Adrenal gland (tissue), 12 donors: Measurements from ENCODE around the gene HAP1. TPM values are rescaled to one million over a fixed set of nuclear protein-coding genes. Genes with fewer than 3 reads are reported as not detected.

ENCODE experiments used
- DNase-seq, 7 donors: peaks; one replicate each; pipeline ENCODE4 v3.0.0-alpha.2; 2019 to 2020
- H3K27ac ChIP-seq, 5 donors: fragments of 200-600 bp; sonication (generic) in 4 of 5; 1 replicate in 3 of 5; 2 replicates in 2 of 5; pipeline versions ENCODE4 v1.5.1 to v1.8.0; 2016 to 2020; ENCODE audit warnings: mild to moderate bottlenecking in 1 of 5
- H3K27me3 ChIP-seq: fragments of 200-600 bp; 2 replicates; pipeline ENCODE4 v1.8.0; 2021
- H3K36me3 ChIP-seq, 2 donors: fragments of 200-600 bp; replicated peaks in 1 of 2; 1 replicate in 1 of 2; 2 replicates in 1 of 2; pipeline versions ENCODE4 v1.5.1 to v1.8.0; 2018 to 2022
- H3K4me1 ChIP-seq, 2 donors: fragments of 200-600 bp; replicated peaks in 1 of 2; 1 replicate in 1 of 2; 2 replicates in 1 of 2; pipeline versions ENCODE4 v1.5.1 to v1.8.0; 2018 to 2021
- H3K4me3 ChIP-seq, 4 donors: fragments of 200-600 bp; sonication (generic) in 3 of 4; one replicate each; pipeline ENCODE4 v1.5.1; 2016 to 2018
- H3K9me3 ChIP-seq, 3 donors: fragments of 200-600 bp; sonication (generic) in 1 of 3; replicated peaks in 1 of 3; 1 replicate in 2 of 3; 2 replicates in 1 of 3; pipeline versions ENCODE4 v1.5.1 to v1.8.0; 2016 to 2021
- CTCF ChIP-seq, 6 experiments: fragments of 450-650 bp in 4 of 6; fragments of 200-600 bp in 2 of 6; sonication (generic) in 1 of 6; IDR thresholded peaks; 1 replicate in 5 of 6; 2 replicates in 1 of 6; pipeline versions ENCODE4 v1.5.1 to v1.8.0; 2016 to 2021; ENCODE audit warnings: antibody characterized with exemption in 6 of 6, mild to moderate bottlenecking in 2 of 6, moderate library complexity in 1 of 6
- POLR2A ChIP-seq, 2 donors: fragments of 450-650 bp; IDR thresholded peaks; one replicate each; pipeline ENCODE4 v1.6.1; 2017; ENCODE audit warnings: antibody characterized with exemption in 2 of 2, mild to moderate bottlenecking in 2 of 2, moderate library complexity in 1 of 2
- WGBS, 4 donors: extraction: QIAGEN DNeasy Blood & Tissue Kit in 2 of 4; methylation state at CpG; one replicate each; pipeline versions ENCODE4 v1.1.5 to v1.1.7; 2013 to 2017; 5-methylcytosine and 5-hydroxymethylcytosine counted together
- intact Hi-C, 2 donors: fragments of 100-400 bp; cut with DNase I; formaldehyde crosslinking; loops; one replicate each; pipeline versions ENCODE4 v1.14.1 to v1.15.0; 2022 to 2023
- polyA plus RNA-seq, 3 donors: library from polyadenylated mRNA; stranded (reverse); fragments of 200-250 nt in 2 of 3; fragments of 350-450 nt in 1 of 3; fragmentation: Illumina TruSeq in 1 of 3; extraction: RNeasy Lipid Tissue Mini Kit (QIAGEN cat#74804) in 1 of 3; gene quantifications; one replicate each; pipeline ENCODE4 v1.2.3, GENCODE V29; 2013 to 2014
- total RNA-seq, 9 donors: library from RNA; depleted of rRNA in 4 of 9; stranded (reverse); fragments of >200 nt in 4 of 9; fragments of 120-200 nt in 1 of 9; fragmentation: NEBNext Ultra II Directional in 1 of 9; extraction: Animal tissue kit (Norgen Biotek cat#: 25700) in 1 of 9; gene quantifications; one replicate each; pipeline versions ENCODE4 v1.1.0 to v1.2.4, GENCODE V29; 2013 to 2023
- donor health status: healthy with polysubstance abuse.
- donor health status: Bipolar disorder and iron deficiency.
- donor health status: DM: yes; HTN: yes; CAD: no.
- donor health status: DM: no; HTN: no; CAD: no.
- donor health status: DM: no; HTN: no; CAD: no.
- donor health status: DM: yes; HTN: yes; CAD: no.

Gene HAP1
- total and polyA plus RNA-seq, 12 donors = 0.17 to 2.8 (median 0.65) TPM; not detected in 1

DNA sequence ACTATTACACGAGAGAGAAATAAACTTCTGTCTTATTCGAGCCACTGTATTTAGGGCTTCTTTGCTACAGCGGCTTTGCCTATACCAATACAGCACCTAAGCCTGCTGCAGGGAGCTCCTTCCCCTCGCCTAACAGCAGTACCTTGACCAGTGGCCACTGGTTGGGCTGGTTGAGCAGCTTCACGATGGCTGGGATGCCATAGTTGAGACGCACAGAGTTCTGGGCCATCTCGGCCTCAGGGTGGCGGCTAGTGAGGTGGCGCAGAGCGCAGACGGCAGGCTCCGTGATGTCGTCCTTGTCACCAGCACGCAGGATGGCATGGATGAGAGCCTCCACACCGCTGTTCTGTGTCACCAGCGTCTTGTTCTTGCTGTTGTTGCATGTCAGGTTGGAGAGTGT, 28.4 kb upstream of the HAP1 start:
- no peak for TF ChIP-seq CTCF (IDR thresholded peaks at IDR 0.05)
- TF ChIP-seq POLR2A (IDR thresholded peaks at IDR 0.05) = no peak
- peaks cover 0 to 56% of the 10 kb centered on the region in 2 donors for H3K36me3 ChIP-seq
- H3K4me1 ChIP-seq = no peaks in the 10 kb centered on the region
- no peaks in the 10 kb centered on the region for H3K27me3 ChIP-seq
- intact Hi-C loops = no loop called here
- no peaks in the 10 kb centered on the region for H3K9me3 ChIP-seq
- H3K27ac ChIP-seq = no peak overlapping the region
- WGBS, 4 donors = 96 to 98% (median 97%) methylated on average over 3 to 16 of the region's 16 CpGs
- no peak for DNase-seq
- H3K4me3 ChIP-seq = no peak overlapping the region

- no peak overlapping the region for H3K27ac ChIP-seq
- WGBS, 4 donors = 74 to 91% (median 79%) methylated on average over 6 of the region's 6 CpGs
- H3K9me3 ChIP-seq = no peaks in the 10 kb centered on the region
- H3K4me3 ChIP-seq = no peak overlapping the region
- H3K36me3 ChIP-seq = peaks cover 0 to 56% of the 10 kb centered on the region in 2 donors
- DNase-seq = no peak
- TF ChIP-seq CTCF (IDR thresholded peaks at IDR 0.05) (no peak), POLR2A (IDR thresholded peaks at IDR 0.05) (no peak)
- H3K27me3 ChIP-seq = no peaks in the 10 kb centered on the region
- intact Hi-C loops = no loop called here
- no peaks in the 10 kb centered on the region for H3K4me1 ChIP-seq
Observed at GRCh38 chr17:41762391-41762790, 27.9 kb upstream of the HAP1 start.

DNA sequence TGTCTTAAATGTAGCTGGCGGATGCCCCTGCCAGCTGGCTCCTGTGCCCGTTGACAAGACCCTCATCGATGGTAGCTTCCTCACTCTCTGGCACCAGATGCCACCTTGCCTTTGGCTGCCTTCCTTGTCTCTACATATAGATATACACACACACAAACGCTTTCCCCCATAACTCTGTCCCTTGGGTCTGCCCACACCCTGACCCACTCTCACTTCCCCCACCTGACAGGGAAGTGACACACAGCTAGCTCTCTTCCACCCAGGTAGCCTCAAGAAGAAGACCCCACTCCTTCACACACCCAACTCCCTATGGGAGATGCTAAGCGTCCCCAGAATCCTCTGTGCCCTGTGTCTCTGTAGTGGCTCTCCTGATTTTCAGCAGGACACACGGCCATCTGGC, 26.4 kb upstream of the HAP1 start:
- no peak for TF ChIP-seq CTCF (IDR thresholded peaks at IDR 0.05)
- no peak for TF ChIP-seq POLR2A (IDR thresholded peaks at IDR 0.05)
- Histone ChIP-seq H3K36me3 (peaks cover 0 to 54% of the 10 kb centered on the region in 2 donors), H3K4me3 (no peak overlapping the region), H3K27ac (no peak overlapping the region), H3K4me1 (no peaks in the 10 kb centered on the region), H3K9me3 (no peaks in the 10 kb centered on the region), H3K27me3 (no peaks in the 10 kb centered on the region)
- WGBS, 4 donors = 90 to 95% (median 94%) methylated on average over 5 to 6 of the region's 6 CpGs
- DNase-seq = no peak
- intact Hi-C loops = no loop called here

DNA sequence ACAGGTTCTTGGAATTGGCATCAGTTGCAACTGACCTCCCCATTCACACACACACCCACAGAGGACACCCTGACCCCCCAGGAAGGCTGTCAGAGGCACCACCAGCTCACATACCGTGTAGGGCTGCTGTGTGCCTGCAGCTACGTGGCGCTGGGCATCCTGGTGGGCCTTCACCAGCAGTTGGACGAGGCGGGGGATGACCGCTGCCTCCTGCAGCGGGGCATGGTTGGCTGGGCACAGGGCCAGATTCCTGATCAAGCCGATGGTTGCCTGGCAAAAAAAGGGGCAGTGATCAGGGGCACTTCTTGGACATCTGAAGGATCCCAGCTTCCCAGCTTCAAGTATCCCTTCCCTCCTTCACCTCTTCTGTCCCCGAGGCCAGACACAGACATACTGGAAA, 24.2 kb upstream of the HAP1 start:
- DNase-seq = no peak
- H3K4me1 ChIP-seq = no peaks in the 10 kb centered on the region
- 72 to 87% (median 81%) methylated on average over 6 to 9 of the region's 9 CpGs for WGBS, 4 donors
- no peaks in the 10 kb centered on the region for H3K27me3 ChIP-seq
- H3K4me3 ChIP-seq = no peak overlapping the region
- peaks cover 0 to 36% of the 10 kb centered on the region in 2 donors for H3K36me3 ChIP-seq
- no peaks in the 10 kb centered on the region for H3K9me3 ChIP-seq
- intact Hi-C loops = no loop called here
- TF ChIP-seq POLR2A (IDR thresholded peaks at IDR 0.05) = no peak
- TF ChIP-seq CTCF (IDR thresholded peaks at IDR 0.05) = no peak
- no peak overlapping the region for H3K27ac ChIP-seq
